ENCODE measurements around the gene HAUS6. TPM values are rescaled to one million over a fixed set of nuclear protein-coding genes. Genes with fewer than 3 reads are reported as not detected.

Gene HAUS6
- total RNA-seq, 1 experiment from 2014 or later: 15.8 TPM

- Mint-ChIP-seq H3K27ac (ENCODE audit: low read depth, unreplicated experiment) (no peak overlapping the region), H3K9me3 (ENCODE audit: unreplicated experiment) (no peaks in the 10 kb centered on the region), H3K4me3 (ENCODE audit: unreplicated experiment) (no peak overlapping the region), H3K27me3 (ENCODE audit: insufficient read depth, unreplicated experiment) (no peaks in the 10 kb centered on the region), H3K36me3 (ENCODE audit: insufficient read depth, unreplicated experiment) (no peaks in the 10 kb centered on the region), H3K4me1 (ENCODE audit: insufficient read depth, unreplicated experiment) (peaks cover 9% of the 10 kb centered on the region)
- intact Hi-C loops (cut with micrococcal nuclease): no loop called here
- no TSS peak for BruUV-seq (replicated peaks)
- CTCF ChIA-PET: interaction anchor here (0.7 to 1.6 kb wide), 2 partner anchors 13 to 925 kb away, joined by 3 to 4 read pairs; no protein-coding TSS in a partner anchor
- TF ChIP-seq, protein P1, sequence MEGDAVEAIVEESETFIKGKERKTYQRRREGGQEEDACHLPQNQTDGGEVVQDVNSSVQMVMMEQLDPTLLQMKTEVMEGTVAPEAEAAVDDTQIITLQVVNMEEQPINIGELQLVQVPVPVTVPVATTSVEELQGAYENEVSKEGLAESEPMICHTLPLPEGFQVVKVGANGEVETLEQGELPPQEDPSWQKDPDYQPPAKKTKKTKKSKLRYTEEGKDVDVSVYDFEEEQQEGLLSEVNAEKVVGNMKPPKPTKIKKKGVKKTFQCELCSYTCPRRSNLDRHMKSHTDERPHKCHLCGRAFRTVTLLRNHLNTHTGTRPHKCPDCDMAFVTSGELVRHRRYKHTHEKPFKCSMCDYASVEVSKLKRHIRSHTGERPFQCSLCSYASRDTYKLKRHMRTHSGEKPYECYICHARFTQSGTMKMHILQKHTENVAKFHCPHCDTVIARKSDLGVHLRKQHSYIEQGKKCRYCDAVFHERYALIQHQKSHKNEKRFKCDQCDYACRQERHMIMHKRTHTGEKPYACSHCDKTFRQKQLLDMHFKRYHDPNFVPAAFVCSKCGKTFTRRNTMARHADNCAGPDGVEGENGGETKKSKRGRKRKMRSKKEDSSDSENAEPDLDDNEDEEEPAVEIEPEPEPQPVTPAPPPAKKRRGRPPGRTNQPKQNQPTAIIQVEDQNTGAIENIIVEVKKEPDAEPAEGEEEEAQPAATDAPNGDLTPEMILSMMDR (IDR thresholded peaks at IDR 0.05; ENCODE audit: unreplicated experiment): no peak
- no peak for DNase-seq (ENCODE audit: unreplicated experiment)
- POLR2A ChIA-PET: interaction anchor here (0.7 to 1.2 kb wide), 2 partner anchors 13 to 17 kb away, joined by 3 to 4 read pairs; no protein-coding TSS in a partner anchor
Measured at GRCh38 chr9:19138084-19138483, 35.4 kb upstream of the HAUS6 start.

- Mint-ChIP-seq H3K4me3 (ENCODE audit: unreplicated experiment) (no peak overlapping the region), H3K27ac (ENCODE audit: low read depth, unreplicated experiment) (no peak overlapping the region), H3K36me3 (ENCODE audit: insufficient read depth, unreplicated experiment) (no peaks in the 10 kb centered on the region), H3K27me3 (ENCODE audit: insufficient read depth, unreplicated experiment) (no peaks in the 10 kb centered on the region), H3K4me1 (ENCODE audit: insufficient read depth, unreplicated experiment) (peaks cover 3% of the 10 kb centered on the region), H3K9me3 (ENCODE audit: unreplicated experiment) (no peaks in the 10 kb centered on the region)
- POLR2A ChIA-PET: interaction anchor here (0.7 to 1.2 kb wide), 2 partner anchors 17 to 18 kb away, joined by 3 read pairs; no protein-coding TSS in a partner anchor
- no TSS peak for BruUV-seq (replicated peaks)
- TF ChIP-seq, protein P1 (IDR thresholded peaks at IDR 0.05; ENCODE audit: unreplicated experiment): no peak
- intact Hi-C loops (cut with micrococcal nuclease): no loop called here
- CTCF ChIA-PET: interaction anchor here (1.6 kb wide), 1 partner anchor 14 kb away, joined by 4 read pairs; no protein-coding TSS in a partner anchor
- DNase-seq (ENCODE audit: unreplicated experiment): no peak
Measured at GRCh38 chr9:19137282-19137681, 34.6 kb upstream of the HAUS6 start.

DNA sequence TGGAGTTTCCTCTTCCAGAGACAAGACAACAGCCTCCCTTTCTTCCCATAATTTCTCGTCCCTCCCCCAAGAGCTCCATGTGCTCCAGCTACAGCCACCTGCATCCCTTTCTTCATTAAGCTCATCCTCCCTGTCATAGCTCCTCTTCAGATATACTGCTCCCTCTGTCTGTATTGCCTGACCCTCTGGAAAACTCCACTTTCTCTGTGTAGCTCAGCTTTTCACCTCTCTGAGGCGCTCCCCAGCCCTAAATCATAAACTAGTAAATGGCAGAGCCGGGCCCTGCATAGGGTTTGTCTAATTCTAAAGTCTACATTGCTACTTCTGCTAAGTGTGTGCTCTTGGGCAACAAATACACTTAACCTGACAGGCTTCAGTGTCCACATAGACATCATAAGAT lies 33.4 kb upstream of the HAUS6 start:
- H3K4me1 Mint-ChIP-seq (ENCODE audit: insufficient read depth, unreplicated experiment): no peaks in the 10 kb centered on the region
- CTCF ChIA-PET: interaction anchor here (0.6 to 1.0 kb wide), 3 partner anchors 10 to 19 kb away, joined by 3 to 4 read pairs (median 3); no protein-coding TSS in a partner anchor

DNA sequence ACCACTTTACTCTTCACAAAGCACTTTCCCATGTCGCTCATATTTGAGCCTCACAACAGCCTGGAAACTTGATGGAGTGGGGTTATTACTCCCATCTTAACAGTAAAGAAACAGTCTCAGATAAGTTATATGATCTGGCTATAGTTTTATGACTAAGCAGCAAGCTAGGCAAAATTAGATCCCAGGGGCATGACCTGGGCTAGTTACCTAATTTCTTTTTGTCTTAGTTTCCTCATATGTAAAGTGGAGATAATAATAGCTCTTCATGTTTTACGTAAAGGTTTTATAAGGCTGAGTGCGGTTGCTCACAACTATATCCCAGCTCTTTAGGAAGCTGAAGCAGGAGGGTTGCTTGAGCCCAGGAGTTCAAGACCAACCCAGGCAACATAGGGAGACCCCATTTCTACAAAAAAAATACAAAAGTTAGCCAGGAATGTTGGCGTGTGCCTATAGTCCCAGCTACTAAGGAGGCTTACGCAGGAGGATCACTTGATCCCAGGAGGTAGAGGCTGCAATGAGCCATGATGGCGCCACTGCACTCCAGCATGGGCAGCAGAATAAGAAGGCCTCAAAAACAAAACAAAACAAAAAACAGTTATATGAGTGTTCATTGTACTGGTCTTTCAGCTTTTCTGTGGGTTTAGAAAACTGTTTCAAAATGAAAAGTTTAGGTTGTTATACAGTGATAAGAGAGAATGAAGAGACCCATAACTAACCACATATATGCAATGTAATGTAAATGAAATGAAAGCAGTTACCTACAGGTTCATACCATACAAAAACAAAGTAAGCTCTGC lies 31.0 kb upstream of the HAUS6 start:
- Mint-ChIP-seq H3K36me3 (ENCODE audit: insufficient read depth, unreplicated experiment) (no peaks in the 10 kb centered on the region), H3K4me1 (ENCODE audit: insufficient read depth, unreplicated experiment) (peaks cover 10% of the 10 kb centered on the region), H3K27me3 (ENCODE audit: insufficient read depth, unreplicated experiment) (no peaks in the 10 kb centered on the region), H3K27ac (ENCODE audit: low read depth, unreplicated experiment) (no peak overlapping the region), H3K9me3 (ENCODE audit: unreplicated experiment) (no peaks in the 10 kb centered on the region), H3K4me3 (ENCODE audit: unreplicated experiment) (no peak overlapping the region)
- CTCF ChIA-PET: interaction anchor here (0.6 to 1.9 kb wide), 4 partner anchors 18 to 921 kb away, joined by 3 to 7 read pairs (median 3); no protein-coding TSS in a partner anchor
- POLR2A ChIA-PET: interaction anchor here (0.5 to 1.7 kb wide), 3 partner anchors 17 to 470 kb away, joined by 3 to 6 read pairs (median 5); no protein-coding TSS in a partner anchor
- intact Hi-C loops (cut with micrococcal nuclease): no loop called here
- TF ChIP-seq, protein P1 (IDR thresholded peaks at IDR 0.05; ENCODE audit: unreplicated experiment): no peak
- no peak for DNase-seq (ENCODE audit: unreplicated experiment)
- no TSS peak for BruUV-seq (replicated peaks)

More for the DNA sequence above, 33.4 kb upstream of the HAUS6 start:
- intact Hi-C loops (cut with micrococcal nuclease): no loop called here
- TF ChIP-seq, protein P1 (IDR thresholded peaks at IDR 0.05; ENCODE audit: unreplicated experiment): no peak
- Mint-ChIP-seq H3K27ac (ENCODE audit: low read depth, unreplicated experiment) (no peak overlapping the region), H3K9me3 (ENCODE audit: unreplicated experiment) (no peaks in the 10 kb centered on the region), H3K27me3 (ENCODE audit: insufficient read depth, unreplicated experiment) (no peaks in the 10 kb centered on the region), H3K4me3 (ENCODE audit: unreplicated experiment) (no peak overlapping the region), H3K36me3 (ENCODE audit: insufficient read depth, unreplicated experiment) (no peaks in the 10 kb centered on the region)
- DNase-seq (ENCODE audit: unreplicated experiment): no peak
- POLR2A ChIA-PET: interaction anchor here (1.2 kb wide), 1 partner anchor 17 kb away, joined by 3 read pairs; no protein-coding TSS in a partner anchor
- no TSS peak for BruUV-seq (replicated peaks)

Measured in MCF 10A (cell line).